Fibroblast of the aortic adventitia (primary cell): Measurements from ENCODE around the gene TBX5. TPM values are rescaled to one million over a fixed set of nuclear protein-coding genes. Genes with fewer than 3 reads are reported as not detected.

Experiments used
- DNase-seq: peaks from one replicate; pipeline ENCODE4 v3.0.0-alpha.2; 2010; ENCODE audit warnings: low read depth
- H3K4me3 ChIP-seq: 2 replicates; pipeline ENCODE4 v1.5.1; 2011; ENCODE audit warnings: low read depth, mild to moderate bottlenecking, control low read depth, low read length, moderate library complexity
- total RNA-seq: library from RNA; depleted of rRNA; stranded (reverse); fragments of >200 nt; gene quantifications from 2 replicates; pipeline ENCODE4 v1.2.3, GENCODE V29; 2012; ENCODE audit warnings: low replicate concordance
- TF ChIP-seq, protein P1 (sequence below): IDR thresholded peaks from 2 replicates; pipeline ENCODE4 v1.5.1; 2011; ENCODE audit warnings: mild to moderate bottlenecking, low read length, control low read depth, inconsistent platforms; ENCODE audit not compliant: insufficient read depth

Gene TBX5
- total RNA-seq, 1 donor: not detected

DNA sequence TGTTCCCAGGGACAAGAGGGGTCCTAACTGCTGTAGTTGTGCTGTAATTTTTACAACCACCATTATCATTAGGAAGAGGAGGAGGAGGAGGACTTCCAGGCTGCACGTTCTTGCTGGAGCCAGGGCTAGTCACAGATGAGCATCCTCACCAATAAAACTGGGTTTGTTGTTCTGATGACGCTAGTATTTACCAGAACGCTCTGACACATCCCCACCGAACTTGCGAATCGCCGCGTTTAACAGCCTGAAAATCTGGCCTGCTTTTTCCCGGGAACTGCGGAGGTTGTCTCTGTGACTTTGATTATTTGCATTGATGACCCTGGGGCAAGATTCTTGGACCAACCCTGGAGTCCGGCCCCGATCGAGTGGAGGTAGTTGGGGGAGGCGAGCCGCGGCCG is 10.2 kb downstream of the TBX5 start:
- TF ChIP-seq, protein P1, sequence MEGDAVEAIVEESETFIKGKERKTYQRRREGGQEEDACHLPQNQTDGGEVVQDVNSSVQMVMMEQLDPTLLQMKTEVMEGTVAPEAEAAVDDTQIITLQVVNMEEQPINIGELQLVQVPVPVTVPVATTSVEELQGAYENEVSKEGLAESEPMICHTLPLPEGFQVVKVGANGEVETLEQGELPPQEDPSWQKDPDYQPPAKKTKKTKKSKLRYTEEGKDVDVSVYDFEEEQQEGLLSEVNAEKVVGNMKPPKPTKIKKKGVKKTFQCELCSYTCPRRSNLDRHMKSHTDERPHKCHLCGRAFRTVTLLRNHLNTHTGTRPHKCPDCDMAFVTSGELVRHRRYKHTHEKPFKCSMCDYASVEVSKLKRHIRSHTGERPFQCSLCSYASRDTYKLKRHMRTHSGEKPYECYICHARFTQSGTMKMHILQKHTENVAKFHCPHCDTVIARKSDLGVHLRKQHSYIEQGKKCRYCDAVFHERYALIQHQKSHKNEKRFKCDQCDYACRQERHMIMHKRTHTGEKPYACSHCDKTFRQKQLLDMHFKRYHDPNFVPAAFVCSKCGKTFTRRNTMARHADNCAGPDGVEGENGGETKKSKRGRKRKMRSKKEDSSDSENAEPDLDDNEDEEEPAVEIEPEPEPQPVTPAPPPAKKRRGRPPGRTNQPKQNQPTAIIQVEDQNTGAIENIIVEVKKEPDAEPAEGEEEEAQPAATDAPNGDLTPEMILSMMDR: no peak
- H3K4me3 ChIP-seq: no peak overlapping the region
- no peak for DNase-seq

DNA sequence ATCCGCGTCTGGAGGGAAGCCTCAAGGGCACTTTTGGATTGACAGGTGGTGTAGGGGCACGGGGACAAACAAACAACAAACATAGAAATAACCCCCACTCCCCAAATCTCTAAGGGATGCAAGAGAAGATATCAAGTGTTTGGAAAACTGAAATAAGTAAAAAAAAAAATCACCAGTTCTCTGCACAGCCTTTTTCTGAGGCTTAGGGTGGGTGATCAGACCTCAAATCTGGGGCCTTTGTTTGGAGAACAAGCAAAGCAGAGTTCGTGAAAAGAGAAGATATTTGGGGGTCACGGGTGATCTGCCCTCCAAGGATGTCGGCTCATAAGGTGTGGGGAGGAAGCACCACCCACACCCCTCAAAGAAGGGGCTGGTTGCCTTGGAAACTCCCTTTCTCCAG is 10.7 kb downstream of the TBX5 start:
- DNase-seq: no peak
- no peak overlapping the region for H3K4me3 ChIP-seq
- TF ChIP-seq, protein P1: no peak

DNA sequence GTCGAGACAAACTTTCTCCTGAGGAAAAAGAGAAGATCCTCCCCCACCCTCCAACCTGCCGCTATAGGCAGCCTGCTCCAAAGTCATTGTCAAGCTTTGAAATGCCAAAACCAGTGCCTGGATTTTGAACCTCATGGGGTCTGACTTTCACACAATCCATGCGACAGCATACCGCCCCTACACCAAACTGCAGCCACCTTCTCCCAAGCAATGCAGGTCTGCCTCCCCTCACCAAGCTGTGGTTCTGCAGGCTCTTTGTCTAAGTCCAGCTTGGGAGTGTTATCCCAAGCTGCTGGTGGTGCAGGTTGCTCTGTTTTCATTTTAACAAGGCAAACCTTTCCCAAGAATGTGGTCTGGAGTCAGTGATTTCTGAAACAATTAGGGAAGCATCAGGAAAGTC is 12.4 kb downstream of the TBX5 start:
- no peak for DNase-seq
- TF ChIP-seq, protein P1: no peak
- H3K4me3 ChIP-seq: no peak overlapping the region

DNA sequence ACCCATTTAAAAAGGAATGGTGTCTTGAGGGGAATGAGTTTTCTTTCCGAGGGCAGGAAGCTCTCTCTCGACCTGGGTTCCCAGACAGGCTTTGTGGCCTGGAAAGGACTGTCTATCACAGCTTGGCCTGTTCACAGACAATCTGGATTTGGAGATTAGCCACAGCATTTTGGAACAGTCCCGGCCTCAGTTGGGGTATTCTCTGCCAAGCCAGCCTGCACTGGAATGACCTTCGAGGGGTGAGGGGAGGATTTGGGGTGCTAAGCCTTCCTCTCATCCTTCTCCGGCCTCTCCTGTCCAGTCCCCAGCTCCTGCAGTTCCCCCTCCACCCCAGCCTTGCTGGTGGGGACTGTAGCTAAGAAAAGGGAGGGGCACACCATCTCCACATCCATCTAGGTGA is 13.0 kb downstream of the TBX5 start:
- DNase-seq: no peak
- TF ChIP-seq, protein P1: no peak
- H3K4me3 ChIP-seq: no peak overlapping the region

DNA sequence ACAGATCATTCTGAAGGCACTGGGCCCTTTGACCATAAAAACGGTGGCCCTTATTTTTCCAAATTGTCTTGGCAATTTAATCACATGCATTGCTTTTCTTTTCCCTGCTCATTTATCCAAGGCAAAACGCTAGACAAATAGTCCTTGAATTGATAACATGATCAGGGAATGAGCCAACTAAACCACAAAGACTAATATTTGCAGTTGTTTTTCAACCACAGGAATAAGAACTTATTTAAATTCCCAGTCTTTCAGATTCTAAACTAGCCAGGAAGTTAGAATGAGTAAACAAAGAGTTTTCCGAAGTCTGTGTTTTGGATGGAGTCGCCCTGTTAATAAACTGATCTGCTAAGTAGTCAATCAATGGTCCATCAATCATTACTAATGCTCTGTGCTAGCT is 14.9 kb downstream of the TBX5 start:
- TF ChIP-seq, protein P1: no peak
- H3K4me3 ChIP-seq: no peak overlapping the region
- DNase-seq: no peak

DNA sequence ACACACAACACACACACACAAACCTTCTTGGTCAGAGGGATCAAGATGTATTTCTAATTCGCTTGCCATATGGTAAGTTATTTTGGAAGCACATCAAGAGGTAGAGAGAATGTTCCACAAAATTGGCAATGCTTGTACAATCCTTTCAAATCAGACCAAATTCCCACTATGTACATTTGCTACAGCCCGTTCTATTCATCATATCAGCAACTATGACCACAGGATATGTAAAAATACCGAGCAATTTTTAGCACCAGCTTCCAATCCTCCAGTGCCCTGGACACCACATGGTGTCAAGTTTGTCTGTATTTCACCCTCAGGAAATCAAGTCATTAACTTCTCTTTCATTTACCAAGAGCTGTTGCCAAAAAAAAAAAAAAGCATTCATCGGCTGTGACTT is 21.2 kb downstream of the TBX5 start:
- TF ChIP-seq, protein P1: no peak
- DNase-seq: peak; percentile 15
- H3K4me3 ChIP-seq: no peak overlapping the region

DNA sequence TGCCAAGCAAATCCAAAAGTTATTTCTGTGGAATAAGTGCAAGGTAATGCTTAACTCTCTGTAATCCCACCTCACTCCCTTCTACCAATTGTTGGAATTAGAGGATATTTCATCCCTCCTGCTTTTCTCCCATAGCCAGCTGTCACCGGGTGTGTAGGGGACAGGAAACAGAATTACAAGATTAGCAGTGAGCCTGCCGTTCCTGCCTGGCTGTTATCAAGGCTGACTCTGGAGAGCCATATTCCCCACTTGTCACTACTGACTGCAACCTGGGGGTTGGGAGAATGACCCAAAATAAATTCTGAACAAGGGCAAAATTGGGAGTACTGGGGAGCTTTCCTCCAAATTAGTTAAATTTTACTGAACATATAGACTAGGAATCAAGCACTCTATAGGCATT is 24.8 kb downstream of the TBX5 start:
- DNase-seq: no peak
- H3K4me3 ChIP-seq: no peak overlapping the region
- TF ChIP-seq, protein P1: no peak
